Neural progenitor cell (in vitro differentiated cells): ENCODE measurements around the gene PUS10. TPM values are rescaled to one million over a fixed set of nuclear protein-coding genes. Genes with fewer than 3 reads are reported as not detected.
"Not testable (repeated sequence)": the region's sequence is repeated elsewhere in the genome, so short reads cannot be mapped to it uniquely, and the experiment has no call there.

ENCODE experiments used
- DNase-seq: peaks from one replicate; pipeline ENCODE4 v3.0.0-alpha.2; 2016; ENCODE audit warnings: low spot score
- H2AFZ ChIP-seq: fragments of 200-600 bp; sonication (generic); replicated peaks from 2 replicates; pipeline ENCODE4 v1.6.1; 2016; ENCODE audit warnings: antibody characterized with exemption
- H3F3A ChIP-seq: fragments of 200-600 bp; sonication (generic); 2 replicates; pipeline ENCODE4 v1.6.1; 2016; ENCODE audit warnings: antibody characterized with exemption, low read depth
- H3K27ac ChIP-seq: fragments of 200-600 bp; sonication (generic); 2 replicates; pipeline ENCODE4 v1.5.1; 2016; ENCODE audit warnings: mild to moderate bottlenecking
- H3K27me3 ChIP-seq: fragments of 200-600 bp; sonication (generic); 2 replicates; pipeline ENCODE4 v1.6.1; 2016; ENCODE audit warnings: mild to moderate bottlenecking, moderate library complexity
- H3K36me3 ChIP-seq: fragments of 200-600 bp; sonication (generic); 2 replicates; pipeline ENCODE4 v1.5.1; 2016
- H3K4me1 ChIP-seq: fragments of 200-600 bp; sonication (generic); 2 replicates; pipeline ENCODE4 v1.6.1; 2016; ENCODE audit warnings: mixed run types
- H3K4me2 ChIP-seq: fragments of 200-600 bp; sonication (generic); 2 replicates; pipeline ENCODE4 v1.6.1; 2016
- H3K4me3 ChIP-seq: fragments of 200-600 bp; sonication (generic); 2 replicates; pipeline ENCODE4 v1.5.1; 2016
- H3K79me2 ChIP-seq: fragments of 200-600 bp; sonication (generic); 2 replicates; pipeline ENCODE4 v1.6.1; 2016; ENCODE audit warnings: low read depth
- H3K9ac ChIP-seq: fragments of 200-600 bp; sonication (generic); 2 replicates; pipeline ENCODE4 v1.6.1; 2016
- H3K9me3 ChIP-seq: fragments of 200-600 bp; sonication (generic); 2 replicates; pipeline ENCODE4 v1.5.1; 2016; ENCODE audit warnings: low read depth
- H4K20me1 ChIP-seq: fragments of 200-600 bp; sonication (generic); 2 replicates; pipeline ENCODE4 v1.6.1; 2016; ENCODE audit warnings: low read depth
- H3K27ac Mint-ChIP-seq: 3 replicates; pipeline ENCODE4 v1.8.0; 2021; ENCODE audit warnings: mixed read lengths
- H3K27me3 Mint-ChIP-seq: 2 replicates; pipeline ENCODE4 v1.8.0; 2022; ENCODE audit warnings: low read depth, mild to moderate bottlenecking, inconsistent platforms, moderate library complexity, mixed read lengths; ENCODE audit not compliant: insufficient read depth
- H3K36me3 Mint-ChIP-seq: 3 replicates; pipeline ENCODE4 v1.8.0; 2021; ENCODE audit warnings: mixed read lengths
- H3K4me1 Mint-ChIP-seq: 3 replicates; pipeline ENCODE4 v1.8.0; 2021; ENCODE audit warnings: mixed read lengths
- H3K4me3 Mint-ChIP-seq: 3 replicates; pipeline ENCODE4 v1.8.0; 2021; ENCODE audit warnings: mild to moderate bottlenecking, moderate library complexity, mixed read lengths
- H3K9me3 Mint-ChIP-seq: 3 replicates; pipeline ENCODE4 v1.8.0; 2020; ENCODE audit warnings: mixed read lengths
- EZH2 ChIP-seq: fragments of 200-600 bp; sonication (generic); IDR thresholded peaks from 2 replicates; pipeline ENCODE4 v1.6.1; 2017; ENCODE audit warnings: antibody characterized with exemption, mild to moderate bottlenecking, moderate library complexity
- EZH2phosphoT487 ChIP-seq: fragments of 200-600 bp; sonication (generic); IDR thresholded peaks from 2 replicates; pipeline ENCODE4 v1.6.1; 2017; ENCODE audit warnings: antibody characterized with exemption
- total RNA-seq: library from RNA; depleted of rRNA; stranded (reverse); fragments of >200 nt; gene quantifications from 2 replicates; pipeline ENCODE4 v1.2.3, GENCODE V29; 2015; ENCODE audit warnings: low replicate concordance
- TF ChIP-seq, protein P1 (sequence below): fragments of 200-600 bp; sonication (generic); IDR thresholded peaks from 2 replicates; pipeline ENCODE4 v1.5.1; 2017; ENCODE audit warnings: antibody characterized with exemption, mild to moderate bottlenecking

Gene PUS10
- total RNA-seq, 1 donor from 2014 or later = 11.3 TPM

DNA sequence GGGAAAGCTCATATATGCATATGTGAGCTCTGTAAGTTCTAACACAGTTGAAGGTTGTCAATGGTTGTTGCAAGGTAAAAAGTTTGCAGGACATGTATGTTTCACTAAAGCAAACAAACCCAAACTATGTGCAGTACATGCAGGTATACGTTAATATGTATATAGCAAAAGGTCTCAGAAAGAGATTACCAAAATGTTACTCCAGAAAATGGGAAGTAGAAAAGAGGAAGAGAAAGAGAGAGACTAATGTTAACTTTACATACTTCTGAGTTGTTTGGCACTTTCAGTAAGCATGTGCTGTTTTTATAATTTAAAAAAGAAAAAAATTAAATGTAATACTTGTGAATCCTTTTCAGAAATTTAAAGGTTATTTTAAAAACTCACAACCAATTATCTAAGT, 33.3 kb downstream of the PUS10 start:
- DNase-seq = no peak
- Histone ChIP-seq H3K9me3 (no peaks in the 10 kb centered on the region), H3K27me3 (no peaks in the 10 kb centered on the region), H3K27ac (no peak overlapping the region), H3K9ac (no peak overlapping the region), H3K36me3 (no peaks in the 10 kb centered on the region), H4K20me1 (no peaks in the 10 kb centered on the region), H3F3A (no peaks in the 10 kb centered on the region), H3K79me2 (no peaks in the 10 kb centered on the region), H3K4me2 (no peak overlapping the region), H3K4me3 (no peak overlapping the region), H2AFZ (no peak overlapping the region), H3K4me1 (no peaks in the 10 kb centered on the region)
- Mint-ChIP-seq H3K4me1 (no peaks in the 10 kb centered on the region), H3K9me3 (no peaks in the 10 kb centered on the region), H3K4me3 (no peak overlapping the region), H3K27me3 (peaks cover 2% of the 10 kb centered on the region), H3K27ac (no peak overlapping the region), H3K36me3 (no peaks in the 10 kb centered on the region)
- TF ChIP-seq EZH2 (no peak), EZH2phosphoT487 (no peak)
- TF ChIP-seq, protein P1, sequence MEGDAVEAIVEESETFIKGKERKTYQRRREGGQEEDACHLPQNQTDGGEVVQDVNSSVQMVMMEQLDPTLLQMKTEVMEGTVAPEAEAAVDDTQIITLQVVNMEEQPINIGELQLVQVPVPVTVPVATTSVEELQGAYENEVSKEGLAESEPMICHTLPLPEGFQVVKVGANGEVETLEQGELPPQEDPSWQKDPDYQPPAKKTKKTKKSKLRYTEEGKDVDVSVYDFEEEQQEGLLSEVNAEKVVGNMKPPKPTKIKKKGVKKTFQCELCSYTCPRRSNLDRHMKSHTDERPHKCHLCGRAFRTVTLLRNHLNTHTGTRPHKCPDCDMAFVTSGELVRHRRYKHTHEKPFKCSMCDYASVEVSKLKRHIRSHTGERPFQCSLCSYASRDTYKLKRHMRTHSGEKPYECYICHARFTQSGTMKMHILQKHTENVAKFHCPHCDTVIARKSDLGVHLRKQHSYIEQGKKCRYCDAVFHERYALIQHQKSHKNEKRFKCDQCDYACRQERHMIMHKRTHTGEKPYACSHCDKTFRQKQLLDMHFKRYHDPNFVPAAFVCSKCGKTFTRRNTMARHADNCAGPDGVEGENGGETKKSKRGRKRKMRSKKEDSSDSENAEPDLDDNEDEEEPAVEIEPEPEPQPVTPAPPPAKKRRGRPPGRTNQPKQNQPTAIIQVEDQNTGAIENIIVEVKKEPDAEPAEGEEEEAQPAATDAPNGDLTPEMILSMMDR = no peak

DNA sequence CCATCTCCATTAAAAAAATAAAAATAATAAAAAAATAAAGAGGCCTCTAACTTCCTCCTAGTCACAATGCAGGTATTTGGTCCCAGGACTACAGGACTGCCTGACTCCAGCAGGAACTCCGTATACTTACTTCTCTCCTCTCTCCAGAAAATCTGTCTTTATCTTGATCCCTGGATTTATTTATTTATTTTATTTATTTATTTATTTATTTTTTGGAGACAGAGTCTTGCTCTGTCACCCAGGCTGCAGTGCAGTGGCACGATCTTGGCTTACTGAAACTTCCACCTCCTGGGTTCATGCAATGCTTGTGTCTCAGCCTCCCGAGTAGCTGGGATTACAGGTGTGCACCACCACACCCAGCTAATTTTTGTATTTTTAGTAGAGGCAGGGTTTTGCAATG, 36.0 kb downstream of the PUS10 start:
- H3K27ac ChIP-seq, H3K4me3 Mint-ChIP-seq, H3K9me3 ChIP-seq, DNase-seq, H3K4me1 ChIP-seq, H4K20me1 ChIP-seq, H3K27me3 Mint-ChIP-seq, H3K27ac Mint-ChIP-seq, H3K79me2 ChIP-seq, H3K4me2 ChIP-seq, H3K4me1 Mint-ChIP-seq, H3K9ac ChIP-seq, H3K27me3 ChIP-seq, H2AFZ ChIP-seq, H3K4me3 ChIP-seq, H3K9me3 Mint-ChIP-seq, H3F3A ChIP-seq, H3K36me3 Mint-ChIP-seq, H3K36me3 ChIP-seq: not testable (repeated sequence)

DNA sequence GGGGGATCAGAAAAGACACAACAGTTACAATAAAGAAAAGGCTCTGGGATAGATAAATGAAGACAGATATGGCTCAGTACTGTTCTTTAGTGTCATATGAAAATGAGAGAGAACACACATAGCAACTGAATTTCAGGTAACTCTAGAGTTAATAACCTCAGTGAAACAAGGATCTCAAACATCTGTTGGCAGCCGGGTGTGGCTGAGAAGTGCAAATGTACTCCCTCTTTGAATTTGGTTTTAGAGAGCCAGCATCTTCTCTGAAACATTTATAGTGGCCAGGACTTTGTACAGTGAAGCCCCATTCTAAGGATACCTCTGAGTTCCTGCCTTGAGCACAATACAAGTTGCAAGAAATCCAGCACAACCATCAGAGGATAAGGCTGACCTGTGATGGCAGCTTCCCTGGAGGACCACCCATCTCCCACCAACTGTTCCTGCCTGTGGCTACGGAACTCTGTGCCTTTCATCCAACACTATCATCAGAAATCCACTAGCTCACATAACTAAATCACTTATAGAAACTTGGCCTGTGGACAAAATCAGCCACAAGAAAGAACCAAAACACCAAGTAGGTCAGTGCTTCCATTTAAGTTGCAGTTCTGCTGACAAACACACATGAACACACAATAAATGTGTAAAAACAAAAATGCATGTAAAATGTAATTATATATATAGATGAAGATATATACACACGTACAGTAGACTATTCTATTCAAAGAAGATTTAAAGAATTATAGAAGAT, 37.8 kb downstream of the PUS10 start:
- Histone ChIP-seq H3F3A (no peaks in the 10 kb centered on the region), H2AFZ (no peak overlapping the region), H3K9ac (no peak overlapping the region), H4K20me1 (no peaks in the 10 kb centered on the region), H3K36me3 (no peaks in the 10 kb centered on the region), H3K4me1 (peaks cover 3% of the 10 kb centered on the region), H3K27me3 (no peaks in the 10 kb centered on the region), H3K4me3 (no peak overlapping the region), H3K79me2 (no peaks in the 10 kb centered on the region), H3K9me3 (no peaks in the 10 kb centered on the region), H3K4me2 (no peak overlapping the region), H3K27ac (no peak overlapping the region)
- no peak overlapping the region for H3K27ac Mint-ChIP-seq
- no peaks in the 10 kb centered on the region for H3K9me3 Mint-ChIP-seq
- no peaks in the 10 kb centered on the region for H3K27me3 Mint-ChIP-seq
- H3K4me3 Mint-ChIP-seq = no peak overlapping the region
- no peak for TF ChIP-seq EZH2phosphoT487
- TF ChIP-seq EZH2 = no peak
- TF ChIP-seq, protein P1 = no peak
- DNase-seq = no peak
- H3K36me3 Mint-ChIP-seq = no peaks in the 10 kb centered on the region
- H3K4me1 Mint-ChIP-seq = peaks cover 12% of the 10 kb centered on the region

DNA sequence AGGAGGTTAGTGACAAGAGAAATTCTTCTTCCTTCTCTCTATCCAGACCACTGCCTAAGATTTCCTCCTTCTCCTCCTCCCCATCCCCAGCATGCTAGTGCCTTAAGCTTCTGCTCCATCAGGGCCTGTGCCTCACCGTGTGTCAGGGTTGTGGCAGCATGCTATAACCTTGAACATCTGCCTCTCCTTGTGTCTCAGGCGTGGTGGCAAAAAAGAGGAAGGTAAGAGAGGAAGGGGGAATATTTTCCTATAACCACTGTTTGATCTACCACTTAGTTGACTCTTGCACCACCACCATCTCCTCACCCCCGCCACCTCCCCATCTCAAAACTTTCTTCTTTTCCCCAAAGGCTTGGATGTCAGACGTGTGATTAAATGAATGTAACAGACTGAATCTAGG, 38.8 kb downstream of the PUS10 start:
- no peak overlapping the region for H2AFZ ChIP-seq
- no peaks in the 10 kb centered on the region for H4K20me1 ChIP-seq
- Mint-ChIP-seq H3K36me3 (no peaks in the 10 kb centered on the region), H3K27ac (no peak overlapping the region), H3K9me3 (no peaks in the 10 kb centered on the region), H3K27me3 (peaks cover 3% of the 10 kb centered on the region), H3K4me1 (peaks cover 12% of the 10 kb centered on the region), H3K4me3 (no peak overlapping the region)
- no peaks in the 10 kb centered on the region for H3K79me2 ChIP-seq
- no peak overlapping the region for H3K4me3 ChIP-seq
- H3K4me1 ChIP-seq = peaks cover 3% of the 10 kb centered on the region
- TF ChIP-seq, protein P1 = no peak
- TF ChIP-seq EZH2 (no peak), EZH2phosphoT487 (no peak)
- no peaks in the 10 kb centered on the region for H3F3A ChIP-seq
- H3K36me3 ChIP-seq = no peaks in the 10 kb centered on the region
- no peaks in the 10 kb centered on the region for H3K27me3 ChIP-seq
- no peak for DNase-seq
- H3K27ac ChIP-seq = no peak overlapping the region
- no peak overlapping the region for H3K9ac ChIP-seq
- no peak overlapping the region for H3K4me2 ChIP-seq
- H3K9me3 ChIP-seq = no peaks in the 10 kb centered on the region
